Brain pericyte (primary cell): Measurements from ENCODE around the gene ANTXR1.

Experiments used
- DNase-seq: peaks from one replicate; pipeline ENCODE4 v3.0.0-alpha.2; 2012; ENCODE audit warnings: low read depth, low spot score

ANTXR1 gene

DNA sequence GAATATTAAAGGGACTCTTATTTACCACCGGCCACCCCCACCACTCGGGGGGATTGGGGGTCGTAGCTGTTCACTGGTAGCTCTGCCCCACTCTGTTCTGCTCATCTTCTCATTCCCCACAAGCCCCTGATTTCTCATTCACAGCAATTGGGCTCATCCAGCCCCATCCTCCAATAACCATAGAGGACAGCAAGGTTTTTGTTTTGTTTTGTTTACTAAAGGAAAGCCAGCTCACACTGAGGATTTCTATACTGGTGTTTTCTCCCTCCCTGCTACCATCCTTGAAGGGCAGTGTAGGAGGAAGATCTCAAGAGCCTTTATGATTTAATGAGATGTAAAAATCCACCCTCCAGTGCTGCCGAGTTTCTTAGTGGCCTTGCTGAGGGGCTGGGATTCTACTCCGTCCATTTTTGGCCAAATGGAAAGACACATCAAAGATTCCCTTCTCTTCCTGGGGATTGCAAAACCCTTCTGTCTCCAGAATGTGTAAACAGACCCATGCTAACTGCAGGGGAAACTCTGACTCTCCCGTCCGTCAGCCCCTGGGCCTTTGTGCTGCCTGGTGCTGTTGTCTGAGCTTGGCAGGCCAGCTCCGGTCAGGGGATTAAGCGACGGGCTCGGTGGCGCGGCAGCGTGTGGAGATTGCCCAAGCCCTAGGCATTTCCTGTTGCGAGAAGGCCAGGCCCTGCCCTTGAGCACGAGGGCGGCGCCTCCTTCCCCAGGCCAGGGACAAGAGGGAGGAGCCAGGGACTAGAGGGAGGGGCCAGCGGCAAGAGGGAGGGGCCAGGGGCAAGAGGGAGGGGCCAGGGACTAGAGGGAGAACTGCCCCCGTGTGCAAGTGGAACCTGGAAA, 165.0 kb downstream of the ANTXR1 start:
- DNase-seq: peak; percentile 26

DNA sequence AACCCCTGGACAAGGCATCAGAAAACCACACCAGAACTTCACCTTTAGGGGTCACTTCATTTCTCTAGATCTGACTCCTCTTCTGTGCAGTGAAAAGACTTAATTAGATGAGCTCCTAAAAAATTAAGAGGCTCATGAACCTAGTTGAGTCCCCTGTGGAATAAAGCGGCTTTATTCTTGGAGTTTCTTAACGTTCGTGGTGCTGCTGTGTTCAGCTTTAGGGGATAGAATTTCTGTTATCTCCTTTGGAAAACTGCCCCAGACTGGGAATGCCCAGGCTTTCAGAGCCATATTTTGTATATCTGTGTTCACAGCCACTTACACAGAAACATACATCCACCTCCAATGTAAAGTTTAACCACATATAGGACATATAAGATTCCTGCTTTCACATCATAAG, 165.8 kb downstream of the ANTXR1 start:
- DNase-seq: no peak

DNA sequence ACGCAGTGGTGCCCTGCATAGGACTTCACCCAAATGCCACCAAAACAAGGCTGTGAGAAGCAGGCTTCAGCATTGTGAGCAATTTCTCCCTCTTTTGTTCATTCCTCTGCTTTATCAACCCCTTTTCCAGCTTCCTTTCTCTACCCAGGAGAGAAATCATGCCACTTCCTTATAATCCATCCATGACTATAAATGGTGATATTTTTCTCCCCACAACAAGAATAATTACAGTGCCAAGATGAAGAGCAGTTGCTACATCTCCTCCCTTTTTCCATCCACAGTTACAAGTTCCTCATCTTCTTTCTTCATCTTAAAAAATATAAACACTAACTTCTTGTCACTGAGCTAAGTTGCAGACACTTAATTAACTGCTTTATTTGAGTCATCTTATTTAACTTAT, 167.2 kb downstream of the ANTXR1 start:
- DNase-seq: no peak

DNA sequence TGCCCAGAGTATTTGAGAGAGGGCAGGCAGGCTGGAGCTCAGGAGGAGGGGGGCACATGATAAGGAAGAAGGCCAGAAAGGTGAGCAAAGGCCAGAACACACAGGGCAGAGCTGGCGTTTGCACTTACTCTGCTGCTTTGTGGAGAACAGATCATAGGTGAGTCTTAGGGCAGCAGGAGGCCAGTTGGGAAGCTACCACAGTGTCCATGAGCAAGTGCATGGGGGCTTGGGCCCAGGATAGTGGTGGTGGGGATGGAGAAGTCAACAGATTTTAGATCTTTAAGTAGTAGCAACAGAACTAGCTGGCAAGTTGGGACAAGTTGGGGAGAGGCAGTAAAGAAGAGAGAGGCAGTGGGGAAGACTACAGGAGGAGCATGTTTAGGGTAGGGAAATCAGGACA, 168.0 kb downstream of the ANTXR1 start:
- no peak for DNase-seq

DNA sequence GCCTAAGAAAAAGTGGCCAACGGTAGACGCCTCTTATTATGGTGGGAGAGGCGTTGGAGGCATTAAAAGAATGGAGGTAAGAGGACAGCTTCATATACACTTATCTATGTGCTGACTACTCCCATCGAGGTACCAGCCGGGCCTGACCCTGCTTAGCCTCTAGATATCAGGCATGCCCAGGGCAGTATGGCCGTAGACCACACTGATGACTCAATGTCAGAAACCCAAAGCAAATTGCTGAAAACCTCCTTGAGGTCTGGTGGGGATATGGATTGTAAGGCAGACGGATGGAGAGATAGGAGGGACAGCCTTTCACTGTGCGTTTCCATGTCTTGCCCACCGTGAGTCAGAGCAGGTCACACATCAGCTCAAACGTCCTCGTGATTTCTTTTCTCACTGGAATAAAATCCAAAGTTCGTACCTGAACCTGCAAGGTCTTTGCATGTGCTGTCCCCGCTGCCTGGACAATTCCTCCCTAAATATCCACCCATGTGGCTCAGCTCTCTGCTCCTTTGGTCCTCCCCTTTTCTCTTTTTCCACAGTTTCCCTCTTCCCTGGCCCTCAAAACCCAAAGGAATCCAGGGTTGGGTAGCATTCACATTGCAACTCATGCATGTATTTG, 168.9 kb downstream of the ANTXR1 start:
- no peak for DNase-seq

DNA sequence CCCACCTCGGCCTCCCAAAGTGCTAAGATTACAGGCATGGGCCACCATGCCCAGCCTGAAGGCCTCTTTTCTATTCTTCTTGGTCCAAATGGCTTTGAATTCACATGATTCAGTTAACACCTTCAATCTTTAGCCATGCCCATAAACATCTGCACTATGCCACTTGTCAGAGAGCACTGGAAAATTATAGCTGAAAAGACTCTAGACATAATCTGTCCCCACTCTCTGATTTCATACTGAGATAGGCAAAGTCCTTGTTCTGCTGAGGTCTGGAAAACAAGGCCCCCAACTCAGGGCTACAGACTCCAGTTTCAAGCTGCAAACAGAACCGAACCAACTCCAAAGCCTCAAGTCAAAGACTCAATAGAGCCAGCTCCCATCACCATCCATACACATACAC, 170.7 kb downstream of the ANTXR1 start:
- no peak for DNase-seq

DNA sequence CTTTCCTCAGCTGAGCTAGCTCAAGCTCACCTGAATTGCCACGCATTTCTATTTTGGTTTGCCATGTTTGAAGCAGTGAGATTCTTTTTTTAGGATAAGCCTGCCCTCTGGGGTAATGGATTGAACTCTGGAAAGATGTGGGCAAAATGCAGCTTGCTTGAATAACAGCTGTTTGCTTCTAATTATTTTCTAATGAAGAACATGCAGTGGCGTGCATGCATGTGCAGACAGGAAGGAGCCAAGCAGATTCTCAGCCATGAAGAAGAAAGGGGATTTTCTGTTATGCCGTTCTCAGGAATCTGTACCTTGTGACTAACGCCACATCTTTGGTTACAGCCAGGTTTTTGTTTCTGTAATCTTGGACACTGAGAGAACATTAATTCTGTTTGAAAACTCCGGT, 171.2 kb downstream of the ANTXR1 start:
- DNase-seq: no peak

DNA sequence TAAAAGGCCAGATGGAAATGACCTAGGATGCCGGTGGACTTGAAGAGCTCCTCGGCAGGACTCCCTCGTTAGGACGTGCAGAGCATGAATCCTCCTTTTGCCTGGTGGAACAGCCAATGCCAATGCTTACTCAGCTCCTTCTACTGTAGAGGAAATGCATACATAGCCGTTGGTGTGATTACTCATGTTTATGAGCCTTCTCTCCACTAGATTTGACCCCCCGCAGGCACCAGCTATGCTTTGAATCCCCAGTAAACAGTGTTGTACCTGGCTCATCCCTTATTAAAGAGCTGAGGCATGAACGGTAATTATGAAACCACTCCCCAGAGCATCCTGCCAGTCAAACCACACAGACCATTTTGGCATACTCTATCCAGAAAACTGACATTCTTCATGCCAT, 172.8 kb downstream of the ANTXR1 start:
- DNase-seq: no peak

DNA sequence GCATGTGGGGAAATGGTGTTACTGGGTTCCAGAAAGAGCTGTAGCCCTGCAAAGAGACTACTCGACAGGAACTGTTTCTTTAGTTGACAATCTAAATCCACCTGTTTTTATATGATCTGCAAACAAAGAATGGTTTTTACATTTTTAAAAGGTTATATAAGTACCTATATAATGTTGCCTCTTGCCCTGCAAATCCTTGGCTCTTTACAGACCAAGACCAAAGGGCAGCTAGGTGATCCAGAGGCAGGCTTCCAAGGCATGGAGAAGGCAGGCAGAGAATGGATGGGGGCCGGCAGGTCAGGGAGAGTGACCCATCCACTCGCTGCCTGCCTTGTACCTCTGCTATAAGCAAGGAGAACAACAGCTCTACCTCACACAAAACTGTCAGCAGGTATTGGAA, 173.6 kb downstream of the ANTXR1 start:
- DNase-seq: no peak

DNA sequence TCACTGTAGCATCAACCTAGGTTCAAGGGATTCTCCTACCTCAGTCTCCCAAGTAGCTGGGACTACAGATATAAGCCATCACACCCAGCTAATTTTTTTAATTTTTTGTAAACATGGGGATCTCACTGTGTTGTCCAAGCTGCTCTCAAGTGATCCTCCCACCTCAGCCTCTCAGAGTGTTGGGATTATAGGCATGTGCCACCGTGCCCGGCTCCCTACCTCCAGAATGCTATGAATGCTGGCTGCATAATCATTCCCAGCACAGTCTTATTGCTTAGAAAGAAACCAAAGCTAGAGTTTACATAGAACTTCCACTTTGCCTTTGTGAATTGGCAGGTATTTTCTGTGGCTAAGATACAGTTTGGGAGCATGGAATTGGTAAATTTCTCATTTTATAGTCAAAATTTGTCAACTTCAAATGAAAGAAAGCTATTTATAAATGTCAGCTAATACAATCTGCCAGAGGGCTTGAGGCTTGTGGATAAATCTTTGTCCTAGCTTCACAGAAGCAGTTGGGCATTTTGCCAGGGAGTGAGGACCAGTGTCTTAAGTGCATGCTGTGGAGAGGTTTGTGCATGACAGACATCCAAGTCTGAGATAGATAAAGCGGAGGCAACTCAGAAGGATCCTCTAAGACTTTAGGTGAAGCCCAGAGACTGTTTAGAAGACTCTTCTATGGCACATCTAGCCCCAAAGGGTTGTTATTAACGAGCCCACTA, 175.4 kb downstream of the ANTXR1 start:
- DNase-seq: no peak

DNA sequence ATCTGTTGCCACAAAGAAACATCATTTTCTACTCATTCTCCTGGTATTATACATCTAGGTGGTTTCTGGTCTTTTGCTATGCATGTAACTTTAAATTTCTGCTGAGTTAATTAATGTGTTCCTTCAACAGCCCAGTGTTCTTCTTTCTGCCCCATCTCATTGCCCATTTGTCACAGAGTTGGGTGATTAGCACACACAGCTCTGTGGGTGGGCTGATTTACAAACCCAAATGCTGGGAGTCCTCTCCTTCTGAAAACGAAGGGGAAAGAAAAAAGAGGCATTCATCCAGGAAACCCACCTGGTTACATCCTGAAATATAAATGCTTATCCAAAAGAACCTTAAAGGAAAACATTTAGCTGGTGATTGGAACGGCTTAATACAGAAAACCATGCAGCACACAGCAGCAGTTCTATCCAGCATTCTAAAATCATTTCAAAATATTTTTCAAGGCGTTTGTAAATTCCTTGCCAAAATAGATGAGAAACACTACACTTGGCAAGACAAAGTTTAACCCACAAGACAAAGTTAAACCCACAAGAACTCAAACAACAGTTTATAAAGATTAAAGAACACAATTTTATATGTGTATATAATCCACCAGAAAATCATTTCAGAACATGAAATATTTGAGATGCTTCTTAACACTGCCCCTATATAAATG, 177.9 kb downstream of the ANTXR1 start:
- DNase-seq: no peak

DNA sequence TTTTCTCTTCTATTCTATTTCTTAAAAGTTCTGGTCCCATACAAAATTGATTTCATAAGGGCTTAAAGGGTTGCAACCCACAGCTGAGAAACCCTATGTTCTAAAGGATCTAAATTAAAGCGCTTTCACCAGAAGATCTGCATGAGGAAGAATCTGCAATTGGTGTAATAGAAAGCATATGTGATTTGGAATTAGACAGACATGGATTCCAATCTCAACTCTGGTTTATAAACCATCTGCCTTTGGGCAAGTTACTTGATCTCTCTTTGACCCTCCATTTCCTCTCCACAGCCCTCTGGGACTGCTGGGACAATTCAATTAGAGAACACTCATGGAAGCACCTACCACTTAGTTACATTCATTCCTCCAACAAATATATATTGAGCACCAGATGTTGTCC, 178.7 kb downstream of the ANTXR1 start:
- DNase-seq: no peak

DNA sequence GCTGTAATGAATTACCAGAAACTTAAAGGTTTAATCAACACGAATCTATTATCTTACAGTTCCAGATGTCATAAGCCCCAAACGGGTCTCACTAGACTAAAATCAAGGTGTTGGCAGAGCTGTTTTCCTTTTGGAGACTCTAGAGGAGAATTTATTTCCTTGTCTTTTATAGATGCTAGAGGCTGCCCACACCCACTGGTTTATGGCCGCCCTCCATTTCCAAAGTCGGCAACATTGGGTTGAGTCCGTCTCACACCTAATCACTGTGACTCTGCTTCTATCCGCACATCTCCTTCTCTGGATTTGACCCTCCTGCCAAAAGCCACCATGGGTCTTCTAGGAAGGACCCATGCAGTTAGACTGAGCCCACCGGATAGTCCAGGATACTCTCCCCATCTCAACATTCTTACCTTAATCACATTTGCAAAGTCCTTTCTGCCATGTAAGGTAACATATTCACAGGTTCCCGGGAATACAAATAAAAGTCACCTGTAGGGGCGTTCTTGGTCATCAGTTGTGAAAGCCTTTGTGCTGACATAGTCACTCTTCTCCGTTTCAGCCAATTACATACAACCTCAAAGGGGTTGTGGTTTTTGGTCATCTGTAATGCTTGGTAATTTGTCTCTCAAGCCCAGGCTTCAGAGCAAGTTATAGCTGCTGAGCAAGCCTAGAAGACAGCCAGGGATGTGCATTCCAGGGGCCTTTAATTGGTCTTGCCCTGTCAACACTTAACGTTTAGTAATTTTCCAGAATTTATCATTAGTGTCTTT, 179.4 kb downstream of the ANTXR1 start:
- no peak for DNase-seq

DNA sequence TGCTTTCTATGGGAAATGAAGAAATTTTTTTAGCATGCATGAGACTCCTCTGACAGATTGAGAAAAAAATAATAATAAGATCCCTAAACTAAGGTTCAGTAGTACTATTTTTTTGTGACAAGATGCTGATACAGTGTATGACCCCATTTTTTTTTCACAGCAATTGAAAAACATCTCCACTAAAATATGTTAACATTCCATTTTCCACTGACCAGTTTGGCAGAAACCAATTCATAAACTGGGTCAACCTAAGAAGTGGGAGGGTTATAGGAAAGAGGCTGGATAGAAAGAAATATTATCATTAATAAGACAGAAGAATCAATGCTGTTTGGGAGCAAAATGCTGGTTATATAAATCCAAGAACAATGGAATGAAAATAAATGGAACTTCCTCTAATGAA, 182.7 kb downstream of the ANTXR1 start:
- no peak for DNase-seq

DNA sequence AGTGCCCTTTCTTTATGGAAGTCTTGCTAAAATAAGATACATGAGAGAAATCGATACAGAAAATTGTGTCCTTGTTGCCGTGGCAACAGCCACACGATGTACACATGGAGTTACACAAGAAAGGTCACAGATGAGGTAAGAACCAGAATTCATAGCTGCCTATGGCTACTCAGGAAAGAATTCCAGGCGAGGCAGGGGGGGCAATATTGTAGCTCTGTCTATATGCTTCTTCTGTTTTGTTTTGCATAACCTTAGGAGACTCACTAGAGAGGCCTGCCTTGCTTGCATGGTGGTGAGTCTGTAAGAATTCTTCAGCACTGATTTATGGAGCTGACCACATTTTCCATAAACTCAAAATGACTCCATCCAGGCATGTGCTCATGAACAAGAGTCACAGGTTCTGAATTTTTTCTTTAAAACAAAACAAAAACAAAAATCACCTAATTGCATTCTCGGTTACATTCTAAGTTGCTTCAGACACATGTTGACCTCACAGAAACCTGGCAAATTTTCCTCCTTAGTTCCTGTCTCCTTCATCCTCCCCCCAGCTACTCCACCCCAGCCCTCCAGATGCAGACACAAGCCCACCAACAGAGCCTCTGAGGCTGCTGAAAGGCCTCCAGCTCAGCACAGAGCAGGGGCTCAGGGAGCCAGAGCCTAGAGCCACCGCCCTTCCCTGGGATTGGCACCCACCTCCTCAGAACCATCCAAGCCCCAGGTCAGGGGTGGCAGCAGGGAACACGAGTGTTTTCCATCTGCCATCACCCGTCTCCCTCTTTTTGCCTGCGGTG, 183.5 kb downstream of the ANTXR1 start:
- no peak for DNase-seq

DNA sequence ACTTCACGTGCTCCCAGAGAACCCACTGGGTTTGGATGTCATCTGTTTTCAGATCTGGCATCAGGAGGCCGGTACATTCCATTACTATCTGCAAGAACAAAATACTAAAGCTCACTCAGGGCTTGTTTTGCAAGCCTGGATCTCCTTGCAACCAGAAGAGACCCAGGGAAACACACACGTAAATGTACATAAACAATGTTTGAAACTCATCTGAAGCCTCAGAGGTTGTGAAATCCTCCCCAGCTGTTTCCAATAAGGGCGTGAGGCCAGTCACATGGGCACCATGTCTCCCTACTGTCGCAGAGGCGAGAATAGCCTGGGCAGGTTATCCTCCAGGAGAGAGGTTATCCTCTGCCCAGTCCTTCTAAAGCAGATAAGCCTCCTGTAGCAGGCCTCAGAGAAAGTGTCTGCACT, 187.1 kb downstream of the ANTXR1 start:
- DNase-seq: peak; percentile 67

DNA sequence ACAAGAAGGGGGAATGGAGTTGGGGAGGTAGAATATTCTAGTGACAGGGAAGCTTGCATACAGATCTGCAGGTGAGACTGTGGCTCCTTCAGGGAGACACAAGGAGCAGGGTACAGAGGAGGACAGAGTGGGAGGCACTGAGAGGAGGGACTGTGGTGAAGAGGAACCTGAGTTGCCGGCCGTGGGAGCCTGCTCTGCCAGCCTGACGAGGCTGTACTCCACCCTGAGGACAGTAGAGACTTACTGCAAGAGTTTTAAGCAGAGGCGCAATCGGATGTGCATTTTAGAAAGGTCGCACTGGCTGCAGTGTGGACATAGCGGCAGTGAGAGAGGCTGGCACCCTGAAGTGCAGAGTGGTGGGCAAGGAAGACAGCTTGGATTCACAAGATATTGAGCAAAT, 188.3 kb downstream of the ANTXR1 start:
- no peak for DNase-seq

DNA sequence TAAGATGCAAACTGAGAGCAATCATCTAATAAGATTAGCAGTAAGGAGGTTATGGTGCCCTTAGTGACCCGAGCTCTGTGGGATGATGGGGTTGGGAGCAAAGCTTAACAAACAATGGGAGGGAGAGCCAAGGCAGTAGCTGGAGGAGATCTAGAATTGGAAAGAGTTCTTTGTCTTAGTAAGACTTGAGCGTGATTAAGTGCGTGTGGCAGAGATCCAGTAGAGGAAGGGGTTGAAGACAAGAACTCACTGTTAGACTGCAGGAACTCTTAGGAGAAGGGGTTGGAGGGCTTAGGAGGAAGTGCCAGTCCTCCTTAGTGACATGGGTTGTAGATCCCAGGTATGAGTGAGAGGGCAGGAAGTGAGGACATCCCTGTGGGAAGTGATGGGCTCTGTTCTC, 189.3 kb downstream of the ANTXR1 start:
- no peak for DNase-seq

DNA sequence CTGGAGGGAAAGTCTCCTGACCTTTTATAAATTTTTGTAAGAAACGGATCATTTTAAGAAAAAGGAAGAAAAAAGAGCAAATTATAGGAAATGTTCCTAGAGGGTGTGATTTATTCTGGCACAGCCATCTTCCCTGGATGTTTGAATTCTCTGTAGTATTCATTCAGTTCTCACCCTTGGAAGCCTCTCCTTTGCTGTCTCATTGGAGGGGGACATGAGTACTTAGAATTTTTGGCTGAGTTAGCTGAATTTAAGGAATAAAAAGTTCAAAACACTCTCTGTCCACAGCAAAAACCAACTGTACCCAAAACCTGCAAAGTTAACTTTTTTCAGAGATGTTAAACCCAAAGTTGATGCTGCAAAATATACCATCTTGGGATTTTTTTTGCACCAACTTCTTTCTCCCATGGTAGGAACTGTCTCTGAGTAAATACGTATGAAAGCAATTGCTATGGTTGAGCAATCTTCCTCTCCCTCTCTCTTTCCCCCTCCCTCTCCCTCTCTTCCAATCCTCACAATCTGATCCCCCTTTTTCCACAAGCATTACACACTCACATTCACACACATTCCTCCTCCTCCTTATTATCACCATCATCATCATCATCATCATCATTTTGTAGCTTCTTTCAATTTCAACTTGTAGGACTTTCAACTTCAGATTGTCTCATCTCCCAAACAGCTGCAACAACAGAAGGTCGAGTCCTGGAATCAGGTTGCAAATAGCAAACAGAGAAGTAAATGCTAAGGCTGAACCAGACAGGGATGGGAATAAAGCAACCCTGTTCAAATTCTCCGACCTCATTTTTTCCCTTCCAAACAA, 190.4 kb downstream of the ANTXR1 start:
- DNase-seq: no peak

DNA sequence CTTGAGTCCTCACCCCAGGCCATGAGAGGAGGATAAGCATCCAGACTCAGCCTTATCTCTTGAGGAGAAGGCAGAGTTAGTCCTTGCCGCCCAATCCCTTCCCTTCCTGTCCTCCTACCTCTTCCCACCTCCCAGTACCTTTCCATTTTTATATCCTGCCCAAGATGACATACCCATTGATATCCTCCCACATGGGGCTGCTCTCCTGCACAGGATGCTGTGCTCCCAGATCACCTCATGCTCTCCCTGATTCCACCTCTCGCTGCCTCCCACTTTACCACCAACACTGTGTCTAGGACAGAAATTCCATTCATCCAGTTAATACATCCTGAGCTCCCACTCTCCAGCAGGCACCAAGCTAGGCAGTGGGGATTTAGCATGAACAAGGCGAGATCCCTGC, 191.7 kb downstream of the ANTXR1 start:
- no peak for DNase-seq
